Activated T-cell treated with anti-CD3 and anti-CD28 coated beads, Interleukin-2, amount 50 U/mL, for 1 hour (primary cell): ENCODE results near the gene GALNTL6.
"Not testable (repeated sequence)": the region's sequence is repeated elsewhere in the genome, so short reads cannot be mapped to it uniquely, and the experiment has no call there.

Source experiments
- DNase-seq: peaks from one replicate; pipeline ENCODE4 v3.0.0-alpha.2; 2020

The GALNTL6 gene

DNA sequence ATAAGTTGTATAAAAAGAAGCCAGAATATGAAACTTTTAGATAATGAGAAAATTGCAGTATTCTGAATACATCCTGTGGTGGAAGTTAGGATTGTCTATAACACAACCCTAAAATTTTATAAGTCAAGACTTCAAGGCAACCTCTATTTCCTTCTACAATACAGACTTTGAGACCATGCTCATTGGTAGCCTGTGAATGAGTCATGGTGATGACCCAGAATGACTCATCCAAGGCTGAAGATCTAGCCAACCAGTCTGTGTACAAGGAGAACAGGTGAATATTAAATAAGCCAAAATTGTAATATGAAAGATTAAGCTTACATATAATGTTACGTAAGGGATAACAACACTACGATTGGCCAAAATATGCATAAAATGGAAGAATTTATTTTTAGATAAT, 879.5 kb downstream of the GALNTL6 start:
- DNase-seq: no peak

DNA sequence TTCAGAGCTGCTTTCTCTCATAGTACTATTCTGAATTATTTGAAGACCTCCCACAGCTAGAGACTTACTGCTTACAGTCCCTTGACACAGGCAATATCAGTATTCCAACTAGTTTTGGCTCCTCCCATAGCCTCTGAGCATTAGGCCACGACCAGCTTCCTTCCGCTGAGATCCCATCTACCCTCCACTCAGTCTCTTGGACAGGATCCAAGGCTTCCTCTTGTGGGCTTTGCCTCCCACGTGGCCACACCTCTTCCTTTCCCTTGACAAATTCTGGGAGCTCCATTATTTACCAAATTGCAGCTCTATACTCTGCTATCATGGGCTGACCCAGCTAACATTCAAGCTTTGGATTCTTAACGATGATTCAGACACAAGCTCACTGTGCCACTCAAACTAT, 885.1 kb downstream of the GALNTL6 start:
- DNase-seq: no peak

DNA sequence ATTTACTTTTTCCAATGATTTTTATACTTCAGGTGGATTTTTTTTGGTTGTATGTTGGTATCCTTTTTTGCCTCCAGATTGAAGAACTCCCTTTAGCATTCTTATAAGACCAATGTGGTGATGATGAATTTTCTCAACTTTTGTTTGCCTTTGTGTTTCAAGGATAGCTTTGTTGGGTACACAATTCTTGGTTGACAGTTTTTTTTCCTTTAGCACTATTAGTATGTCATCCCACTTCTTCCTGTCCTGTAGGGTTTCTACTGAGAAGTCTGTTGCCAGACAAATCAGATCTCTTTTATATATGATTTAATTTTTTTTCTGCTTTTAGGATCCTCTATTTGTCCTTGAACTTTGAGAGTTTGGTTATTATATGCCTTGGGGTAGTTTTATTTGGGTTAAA, 892.4 kb downstream of the GALNTL6 start:
- DNase-seq: no peak

DNA sequence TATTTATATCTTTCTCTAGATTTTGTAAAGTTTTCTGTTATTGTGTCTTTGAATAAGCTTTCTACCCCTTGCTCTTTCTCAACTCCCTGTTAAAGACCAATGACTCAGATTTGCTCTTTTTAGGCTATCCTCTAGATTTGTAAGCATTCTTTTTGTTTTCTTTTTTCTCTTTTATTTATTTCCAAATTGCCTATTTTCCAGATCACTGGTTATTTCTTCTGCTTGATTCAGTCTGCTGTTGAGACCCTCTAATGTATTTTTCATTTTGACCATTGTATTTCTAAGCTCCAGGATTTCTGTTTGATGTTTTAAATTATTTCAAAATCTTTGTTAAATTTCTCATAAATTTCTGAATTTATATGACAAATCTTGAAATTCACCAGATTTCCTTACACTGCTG, 892.8 kb downstream of the GALNTL6 start:
- no peak for DNase-seq

DNA sequence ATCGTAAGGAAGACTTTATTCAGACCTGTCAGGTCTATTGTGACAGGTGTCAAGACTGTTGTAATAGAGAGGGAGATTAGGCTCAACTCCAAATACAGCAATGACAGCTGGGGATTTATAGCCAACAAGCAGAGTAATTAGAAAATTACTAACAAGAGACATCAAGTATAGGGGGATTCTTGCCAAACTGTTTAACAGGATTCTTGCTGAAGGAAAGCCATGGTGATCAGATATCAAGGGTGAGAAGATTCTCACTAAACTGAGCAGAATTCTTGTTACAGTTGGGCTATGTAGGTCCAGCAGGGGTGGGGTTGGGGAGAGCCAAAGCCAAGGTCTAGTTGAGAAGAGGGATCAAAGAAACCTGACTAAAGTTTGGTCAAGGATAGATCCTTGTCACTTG, 894.4 kb downstream of the GALNTL6 start:
- DNase-seq: no peak

DNA sequence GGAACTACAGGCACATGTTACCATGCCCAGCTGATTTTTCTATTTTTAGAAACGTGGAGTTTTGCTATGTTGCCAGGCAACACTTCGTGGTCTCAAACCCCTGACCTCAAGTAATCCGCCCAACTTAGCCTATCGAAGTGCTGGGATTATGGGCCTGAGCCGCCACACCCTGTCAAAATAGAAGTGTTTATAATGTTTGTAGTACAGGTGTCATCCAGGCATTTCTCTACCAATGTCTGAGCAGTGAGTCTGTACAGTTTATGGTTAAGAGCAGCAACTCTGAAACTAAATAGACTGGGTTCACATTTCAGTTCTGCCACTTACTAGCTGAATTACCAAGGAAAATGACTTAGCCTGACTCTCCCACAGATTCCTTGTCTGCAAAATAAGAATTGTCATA, 895.0 kb downstream of the GALNTL6 start:
- no peak for DNase-seq

DNA sequence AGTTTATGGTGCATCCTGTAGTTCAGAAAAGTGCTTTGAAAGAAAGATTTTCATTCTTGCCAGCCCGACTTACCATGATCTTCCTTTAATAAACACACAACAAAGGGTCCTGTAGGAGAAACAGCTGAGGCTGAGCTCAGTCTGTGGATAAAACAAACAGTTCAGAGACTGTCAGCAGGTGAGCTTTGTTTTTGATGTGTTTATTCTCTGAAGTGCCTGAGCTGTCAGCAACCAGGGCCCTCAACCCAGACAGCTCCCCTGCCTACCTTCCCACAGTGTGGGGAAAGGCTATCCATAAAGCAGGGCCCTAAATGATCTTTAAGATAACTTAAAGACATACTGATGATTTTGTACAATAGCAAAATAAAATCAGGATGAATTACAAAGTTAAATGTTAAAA, 896.2 kb downstream of the GALNTL6 start:
- no peak for DNase-seq

DNA sequence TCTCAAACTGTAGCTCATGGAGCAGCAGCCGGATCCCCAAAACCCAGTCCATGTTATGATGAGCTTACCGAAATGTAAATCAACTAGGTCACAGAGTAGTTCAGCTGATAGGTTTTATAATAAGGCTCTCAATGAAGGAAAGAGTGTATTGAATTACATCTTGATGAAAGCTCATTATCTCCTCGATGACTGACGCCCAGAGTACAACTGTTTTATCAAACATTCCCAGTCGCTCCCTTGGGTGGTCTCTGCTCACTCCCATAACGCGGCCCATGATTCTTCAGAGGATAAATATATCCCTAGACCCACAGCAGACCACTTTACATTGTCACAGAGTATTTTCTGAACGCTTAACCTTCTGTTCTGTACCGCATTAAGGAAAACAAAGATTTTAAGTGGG, 903.1 kb downstream of the GALNTL6 start:
- no peak for DNase-seq

DNA sequence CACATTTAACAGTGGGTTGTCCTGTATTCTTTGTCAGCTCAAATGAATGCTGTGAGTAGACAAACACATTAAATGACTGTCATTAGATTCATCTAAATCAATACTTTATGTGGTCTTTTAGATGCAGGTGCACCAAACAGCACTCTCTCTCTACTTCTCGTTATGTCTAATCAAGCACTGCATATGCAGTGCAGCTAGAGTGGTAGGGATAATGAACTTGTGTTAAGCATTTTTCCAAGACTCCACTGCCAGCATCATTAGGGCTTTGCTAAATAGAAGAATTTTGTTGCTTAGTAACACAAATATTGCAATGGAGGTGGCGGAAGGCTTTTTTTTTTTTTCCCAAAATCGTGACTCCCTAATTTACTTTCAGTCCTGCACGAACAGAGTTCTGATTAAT, 908.5 kb downstream of the GALNTL6 start:
- DNase-seq: no peak

DNA sequence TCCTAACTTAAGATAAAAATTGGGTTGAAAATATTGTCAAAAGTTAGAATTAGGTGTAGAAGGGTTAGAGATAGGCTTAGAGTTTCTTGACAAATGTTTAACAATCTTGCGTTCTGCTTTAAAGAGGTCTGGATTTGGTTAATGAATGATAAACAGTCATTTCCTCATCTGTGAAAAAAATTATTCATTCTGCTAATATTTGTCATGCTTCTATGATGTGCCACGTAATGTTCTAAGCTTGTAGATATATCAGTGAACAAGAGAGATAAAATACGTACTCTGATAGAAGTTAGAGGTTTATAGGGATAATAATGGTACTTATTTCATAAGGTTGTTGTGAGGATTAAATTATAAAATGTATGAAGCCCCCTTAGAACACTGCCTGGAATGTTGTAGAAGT, 912.4 kb downstream of the GALNTL6 start:
- DNase-seq: no peak

DNA sequence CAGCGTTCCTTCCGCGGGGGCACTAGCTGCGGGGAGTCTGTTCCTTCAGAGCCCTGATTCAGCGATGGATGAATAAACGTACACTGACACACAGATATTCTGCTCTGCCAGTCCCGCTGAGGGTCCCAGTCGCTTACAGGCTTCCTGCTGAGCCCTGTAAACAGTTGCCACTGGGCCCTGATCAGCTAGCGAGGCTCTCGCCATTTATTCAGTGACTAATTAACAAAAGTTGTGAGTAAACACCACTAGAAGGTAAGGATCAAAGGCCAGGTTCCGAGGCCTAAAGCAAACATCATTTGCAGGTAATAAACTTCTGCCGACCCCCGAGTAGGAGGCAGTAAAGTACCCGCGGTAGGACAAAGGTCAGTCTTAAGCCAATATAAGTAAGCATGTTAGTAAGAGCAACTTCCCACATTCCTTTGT, 912.8 kb downstream of the GALNTL6 start:
- DNase-seq: no peak

DNA sequence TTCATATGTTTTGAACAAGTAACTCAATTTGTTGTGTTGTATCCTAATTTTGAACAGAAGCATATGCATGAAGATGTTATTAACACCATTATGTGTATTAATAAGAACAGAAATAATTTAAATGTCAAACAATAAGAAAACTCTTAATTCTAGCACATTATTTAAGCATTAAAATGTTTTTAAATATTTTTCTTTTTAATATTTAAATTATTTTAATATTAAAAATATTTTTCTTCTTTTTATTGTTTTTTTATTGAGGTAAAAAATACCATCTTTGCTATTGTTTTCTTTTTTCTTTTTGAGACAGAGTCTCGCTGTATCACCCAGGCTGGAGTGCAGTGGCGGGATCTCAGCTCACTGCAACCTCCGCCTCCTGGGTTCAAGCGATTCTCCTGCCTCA, 914.4 kb downstream of the GALNTL6 start:
- DNase-seq: no peak

DNA sequence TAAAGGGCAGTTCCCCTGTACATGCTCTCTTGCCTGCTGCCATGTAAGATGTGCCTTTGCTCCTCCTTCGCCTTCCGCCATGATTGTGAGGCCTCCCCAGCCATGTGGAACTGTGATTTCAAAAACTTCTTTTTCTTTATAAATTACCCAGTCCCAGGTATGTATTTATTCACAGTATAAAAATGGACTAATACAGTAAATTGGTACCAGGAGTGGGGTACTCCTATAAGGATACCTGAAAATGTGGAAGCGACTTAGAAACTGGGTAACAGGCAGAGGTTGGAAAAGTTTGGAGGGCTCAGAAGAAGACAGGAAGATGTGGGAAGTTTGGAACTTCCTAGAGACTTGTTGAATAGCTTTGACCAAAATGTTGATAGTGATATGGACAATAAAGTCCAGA, 920.4 kb downstream of the GALNTL6 start:
- DNase-seq: not testable (repeated sequence)

DNA sequence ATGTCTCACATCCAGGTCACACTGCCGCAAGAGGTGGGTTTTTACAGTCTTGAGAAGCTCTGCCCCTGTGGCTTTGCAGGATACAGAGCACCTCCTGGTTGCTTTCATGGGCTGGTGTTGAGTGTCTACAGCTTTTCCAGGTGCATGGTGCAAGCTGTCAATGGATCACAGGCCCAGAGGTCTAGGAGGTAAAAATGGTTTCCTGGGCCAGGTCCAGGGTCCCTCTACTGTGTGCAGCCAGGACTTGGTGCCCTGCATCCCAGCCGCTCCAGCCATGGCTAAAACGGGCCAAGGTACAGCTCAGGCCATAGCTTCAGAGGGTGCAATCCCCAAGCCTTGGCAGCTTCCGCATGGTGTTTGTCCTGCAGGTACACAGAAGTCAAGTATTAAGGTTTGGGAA, 921.4 kb downstream of the GALNTL6 start:
- DNase-seq: no peak

DNA sequence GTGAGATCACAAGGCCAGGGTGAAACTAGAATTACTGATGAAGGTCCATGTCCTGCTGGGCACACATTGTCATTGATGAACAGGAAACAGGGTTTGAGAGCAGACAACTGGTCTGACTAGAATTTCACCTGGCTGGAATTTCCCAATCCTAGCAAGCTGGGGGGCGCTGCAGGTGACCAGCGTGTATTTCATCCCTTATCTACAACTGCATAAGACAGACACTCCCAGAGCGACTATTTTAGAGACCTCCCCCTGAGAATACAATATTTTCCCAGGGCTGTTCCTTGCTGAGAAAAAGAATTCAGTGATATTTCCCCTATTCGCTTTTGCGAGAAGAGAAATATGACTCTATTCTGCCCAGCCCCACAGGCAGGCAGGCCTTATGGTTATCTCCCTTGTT, 922.8 kb downstream of the GALNTL6 start:
- DNase-seq: no peak

DNA sequence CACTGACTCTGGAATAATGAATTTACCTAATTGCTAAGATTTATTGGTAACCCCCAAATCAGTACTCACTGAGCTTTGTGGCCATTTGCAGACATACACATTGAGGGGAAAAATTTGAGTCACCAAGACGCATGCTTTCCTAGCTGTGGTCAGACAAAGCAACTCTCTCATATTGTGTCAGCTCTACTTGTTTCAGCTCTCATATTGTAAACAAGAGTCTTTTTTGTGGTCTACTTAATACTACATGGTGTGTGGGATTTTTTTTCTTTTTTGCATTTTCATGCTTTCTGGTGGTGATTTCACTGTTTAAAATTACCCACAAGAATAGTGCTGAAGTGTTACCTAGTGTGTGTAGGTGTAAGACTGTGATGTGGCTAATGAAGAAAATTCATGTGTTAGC, 927.2 kb downstream of the GALNTL6 start:
- DNase-seq: no peak

DNA sequence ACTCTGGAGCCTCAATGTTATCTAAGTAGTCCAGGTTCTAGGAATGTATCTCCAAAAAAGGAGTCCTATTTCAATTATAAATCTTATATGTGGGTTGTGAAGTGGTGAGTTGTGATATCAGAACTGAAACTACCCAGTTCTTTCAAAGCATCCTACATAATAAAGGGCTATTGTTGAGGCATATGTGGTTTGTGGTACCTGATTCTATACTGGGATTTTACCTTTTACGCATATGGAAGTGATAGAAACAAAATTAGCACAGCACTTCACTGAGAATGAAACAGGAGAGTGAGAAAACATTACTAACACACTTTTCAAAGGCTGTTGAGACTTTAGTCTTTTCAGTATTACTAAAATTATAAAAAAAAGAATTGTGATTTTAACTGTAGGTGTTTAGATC, 937.7 kb downstream of the GALNTL6 start:
- DNase-seq: no peak

DNA sequence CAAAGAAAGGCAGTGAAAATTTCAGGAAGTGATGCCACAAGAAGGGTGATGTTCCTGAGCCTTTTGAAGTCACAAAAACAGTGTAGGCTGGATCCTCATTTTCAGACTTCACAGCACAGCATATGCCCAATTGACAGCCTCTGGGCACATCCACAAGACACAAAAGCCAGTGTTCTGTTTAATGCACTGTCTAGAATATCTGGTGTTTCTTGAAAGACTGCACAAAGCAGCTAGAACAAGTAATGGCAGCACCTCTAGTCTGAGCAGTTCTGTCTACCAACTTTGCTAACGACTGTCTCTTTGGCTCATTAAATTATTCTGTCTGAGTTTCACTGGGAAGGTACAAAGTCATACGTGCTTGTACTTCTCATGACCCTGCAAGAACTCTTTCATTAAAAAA, 938.3 kb downstream of the GALNTL6 start:
- no peak for DNase-seq

DNA sequence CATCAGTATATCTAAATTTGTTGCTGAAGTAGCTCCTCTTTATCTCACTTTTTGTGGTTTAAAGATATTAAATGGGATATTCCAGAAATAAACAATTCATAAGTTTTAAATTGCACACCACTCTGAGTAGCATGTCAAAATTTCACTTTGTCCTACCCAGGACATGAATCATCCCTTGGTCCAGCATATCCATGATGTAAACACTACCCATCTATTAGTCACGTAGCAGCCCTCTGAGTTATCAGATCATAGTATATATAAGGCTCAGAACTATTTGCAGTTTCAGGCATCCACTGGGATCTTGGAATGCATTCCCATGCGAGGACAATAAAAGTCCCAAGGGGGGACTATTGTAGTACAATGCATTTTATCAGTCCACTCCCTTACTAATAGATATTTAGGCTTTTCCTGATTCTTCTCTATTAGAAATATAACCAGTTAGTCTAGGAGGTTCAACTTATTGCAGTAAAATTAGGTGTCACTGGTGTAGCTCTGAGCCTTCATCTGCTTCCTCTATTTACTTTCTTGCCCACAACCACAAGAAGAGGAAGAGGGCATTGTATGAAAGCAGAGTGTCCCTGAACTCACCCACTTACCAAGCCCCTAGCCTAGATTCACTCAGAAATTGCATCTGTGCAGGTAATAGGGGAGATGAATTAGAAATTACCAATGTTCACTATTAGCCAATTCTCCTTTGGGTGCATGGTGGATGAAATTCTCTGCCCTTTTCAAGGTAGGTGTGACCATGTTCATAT, 945.6 kb downstream of the GALNTL6 start:
- no peak for DNase-seq

DNA sequence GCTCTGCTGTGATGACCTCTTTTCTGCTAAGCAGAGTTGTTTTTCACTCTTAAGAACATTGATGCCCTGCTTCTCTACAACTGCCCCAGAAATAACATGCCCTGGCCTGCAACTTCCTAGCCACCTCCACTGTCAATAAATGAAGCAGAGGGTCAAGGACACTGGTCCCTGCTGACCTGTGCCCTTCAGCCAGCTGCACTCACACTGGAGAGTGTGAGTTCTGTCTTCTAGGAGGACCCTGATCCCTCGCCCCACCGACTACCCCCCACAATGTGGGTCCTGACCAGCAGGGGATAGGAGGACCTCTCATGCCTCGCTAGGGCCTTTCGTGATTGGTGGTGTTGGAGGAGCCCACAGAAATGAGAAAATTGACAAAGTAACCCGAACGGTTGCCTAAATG, 947.3 kb downstream of the GALNTL6 start:
- DNase-seq: no peak

DNA sequence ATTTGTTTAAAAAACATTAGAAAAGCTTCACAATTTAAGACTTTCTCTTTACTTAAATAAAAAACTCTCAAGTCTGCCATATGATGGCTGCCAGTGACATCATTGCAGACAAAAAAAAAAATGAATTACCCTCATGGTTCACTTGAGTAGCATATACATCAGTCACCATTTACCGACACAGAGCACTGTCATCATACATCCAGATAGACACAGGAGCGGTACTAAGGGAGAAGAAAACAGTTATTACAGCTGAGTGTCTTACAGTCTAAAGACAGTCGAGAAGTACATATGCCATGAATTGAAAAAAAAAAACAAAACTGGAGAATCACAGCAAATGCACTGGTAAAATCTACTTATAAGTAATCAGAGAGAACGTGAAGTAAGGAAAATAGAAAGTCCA, 949.7 kb downstream of the GALNTL6 start:
- DNase-seq: no peak

DNA sequence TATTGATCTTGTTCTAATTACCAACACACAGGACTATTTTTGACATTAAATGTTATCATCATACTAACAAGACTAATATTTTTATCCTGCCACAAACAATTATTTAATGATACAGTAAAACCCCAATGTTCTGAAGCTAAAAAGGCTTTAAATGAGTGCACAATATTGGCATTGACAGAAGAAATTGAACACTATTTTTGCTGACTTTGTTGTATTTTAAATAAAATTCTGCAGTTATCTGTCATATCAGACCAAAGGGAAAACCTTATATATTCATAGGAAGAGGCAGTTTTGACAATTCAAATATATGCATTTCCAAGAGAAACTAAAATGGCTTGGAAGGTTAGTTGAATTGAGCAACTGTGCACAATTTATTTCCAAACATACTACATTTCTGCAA, 957.6 kb downstream of the GALNTL6 start:
- no peak for DNase-seq

DNA sequence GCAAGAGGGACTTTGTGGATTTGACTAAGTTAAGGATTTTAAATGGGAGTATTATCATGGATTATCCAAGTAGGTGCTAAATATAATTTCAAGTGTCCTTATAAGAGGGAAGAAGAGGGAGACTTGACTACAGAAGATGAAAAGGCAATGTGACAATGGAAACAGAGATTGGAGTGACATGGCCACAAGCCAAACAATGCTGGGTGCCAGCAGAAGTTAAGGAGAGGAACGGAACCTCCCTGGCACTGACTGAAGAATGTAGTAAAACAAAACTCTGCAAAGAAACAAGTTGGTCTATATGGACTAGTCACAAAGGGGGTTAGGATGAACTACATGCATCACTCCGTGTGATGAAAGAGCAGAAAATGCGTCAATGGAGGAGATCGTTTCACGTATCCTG, 959.6 kb downstream of the GALNTL6 start:
- no peak for DNase-seq

DNA sequence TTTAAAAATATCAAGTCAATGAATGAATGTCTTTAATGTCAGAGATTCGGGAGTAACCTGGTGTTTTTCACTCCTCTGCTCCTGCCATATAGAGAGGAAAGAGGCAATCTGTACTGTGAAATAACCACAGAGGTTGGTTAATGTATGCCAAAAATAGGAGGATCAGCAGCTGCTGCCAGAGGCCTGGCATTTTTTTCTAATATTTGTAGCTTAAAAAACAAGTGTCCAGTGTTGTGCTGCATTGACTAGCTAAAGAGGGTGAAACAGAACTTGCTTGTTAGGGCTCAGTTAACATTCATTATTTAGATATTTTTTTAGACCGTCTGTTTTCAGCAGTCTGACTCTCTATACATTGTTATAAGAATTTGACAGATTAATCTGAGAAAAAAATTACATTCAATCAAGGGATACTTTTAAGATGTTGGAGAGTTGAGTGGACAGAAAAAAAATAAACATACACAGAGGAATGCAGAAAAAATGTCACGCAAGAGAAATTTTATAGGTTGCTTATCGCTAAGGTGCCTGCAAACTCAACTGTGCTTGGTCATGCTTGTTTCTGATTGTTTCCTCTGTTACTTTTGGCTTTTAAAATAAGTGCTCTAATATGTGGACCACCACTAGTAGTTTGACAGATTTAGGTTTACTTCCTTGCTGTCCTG, 963.1 kb downstream of the GALNTL6 start:
- DNase-seq: no peak
